Right atrium auricular region (tissue), 2 donors: ENCODE measurements around the gene RNF224. TPM values are rescaled to one million over a fixed set of nuclear protein-coding genes. Genes with fewer than 3 reads are reported as not detected.
A peak's percentile ranks its signal among the peaks of the same experiment; 100 is the strongest.
"Not testable (repeated sequence)": the region's sequence is repeated elsewhere in the genome, so short reads cannot be mapped to it uniquely, and the experiment has no call there.

Experiments used
- DNase-seq: peaks from one replicate; pipeline ENCODE4 v3.0.0-alpha.2; 2019; ENCODE audit warnings: low spot score
- H3K27ac ChIP-seq, 2 donors: fragments of 200-600 bp; sonication (generic); 1 replicate in 1 of 2; 2 replicates in 1 of 2; pipeline ENCODE4 v1.5.1; 2016 to 2019
- H3K27me3 ChIP-seq, 2 donors: fragments of 200-600 bp; sonication (generic); one replicate each; pipeline versions ENCODE4 v1.5.1 to v1.6.0; 2017 to 2019
- H3K36me3 ChIP-seq: fragments of 200-600 bp; sonication (generic); one replicate; pipeline ENCODE4 v1.5.1; 2016
- H3K4me1 ChIP-seq, 2 donors: fragments of 200-600 bp; sonication (generic); one replicate each; pipeline versions ENCODE4 v1.5.1 to v1.6.0; 2017 to 2019
- H3K4me3 ChIP-seq, 2 donors: fragments of 200-600 bp; sonication (generic); 1 replicate in 1 of 2; 2 replicates in 1 of 2; pipeline ENCODE4 v1.5.1; 2017 to 2019; ENCODE audit warnings: mild to moderate bottlenecking in 1 of 2, moderate library complexity in 1 of 2
- H3K9me3 ChIP-seq, 2 donors: fragments of 200-600 bp; sonication (generic); one replicate each; pipeline ENCODE4 v1.5.1; 2019
- CTCF ChIP-seq, 2 donors: fragments of 200-600 bp; sonication (generic); IDR thresholded peaks; one replicate each; pipeline ENCODE4 v1.5.1; 2019; ENCODE audit warnings: antibody characterized with exemption in 2 of 2
- total RNA-seq, 2 donors: library from RNA; depleted of rRNA; stranded (reverse); fragments of >200 nt; gene quantifications; one replicate each; pipeline ENCODE4 v1.1.0, GENCODE V29; 2016

Gene RNF224
- total RNA-seq, 2 donors from 2014 or later = not detected

- H3K27me3 ChIP-seq, DNase-seq, H3K27ac ChIP-seq, H3K9me3 ChIP-seq, H3K4me1 ChIP-seq, H3K4me3 ChIP-seq: not testable (repeated sequence)
- peaks cover 34% of the 10 kb centered on the region for H3K36me3 ChIP-seq
- TF ChIP-seq CTCF (IDR thresholded peaks at IDR 0.05) = peak; percentile 17 to 65
These were observed 35.0 kb downstream of the RNF224 start for GRCh38 chr9:137262173-137262908.

GRCh38 chr9:137262909-137263285 is 35.6 kb downstream of the RNF224 start:
- Histone ChIP-seq H3K9me3 (no peaks in the 10 kb centered on the region), H3K27ac (no peak overlapping the region), H3K27me3 (no peaks in the 10 kb centered on the region), H3K4me3 (no peak overlapping the region), H3K4me1 (peaks cover 0 to 1% of the 10 kb centered on the region in 2 donors), H3K36me3 (peaks cover 37% of the 10 kb centered on the region)
- TF ChIP-seq CTCF (IDR thresholded peaks at IDR 0.05) = no peak
- DNase-seq = no peak

GRCh38 chr9:137263506-137263905 is 36.2 kb downstream of the RNF224 start:
- no peak overlapping the region for H3K27ac ChIP-seq
- no peak overlapping the region for H3K4me3 ChIP-seq
- no peaks in the 10 kb centered on the region for H3K9me3 ChIP-seq
- no peak for TF ChIP-seq CTCF (IDR thresholded peaks at IDR 0.05)
- H3K4me1 ChIP-seq = peaks cover 0 to 7% of the 10 kb centered on the region in 2 donors
- no peak for DNase-seq
- H3K36me3 ChIP-seq = peaks cover 37% of the 10 kb centered on the region
- H3K27me3 ChIP-seq = no peaks in the 10 kb centered on the region

GRCh38 chr9:137264067-137264466 is 36.8 kb downstream of the RNF224 start:
- Histone ChIP-seq H3K27me3 (no peaks in the 10 kb centered on the region), H3K9me3 (no peaks in the 10 kb centered on the region), H3K4me3 (no peak overlapping the region), H3K36me3 (peaks cover 37% of the 10 kb centered on the region), H3K4me1 (peaks cover 0 to 13% of the 10 kb centered on the region in 2 donors), H3K27ac (no peak overlapping the region)
- TF ChIP-seq CTCF (IDR thresholded peaks at IDR 0.05) = no peak
- DNase-seq = no peak

GRCh38 chr9:137265496-137266161 is 38.3 kb downstream of the RNF224 start:
- Histone ChIP-seq H3K36me3 (peaks cover 37% of the 10 kb centered on the region), H3K4me1 (peaks cover 0 to 24% of the 10 kb centered on the region in 2 donors), H3K9me3 (no peaks in the 10 kb centered on the region), H3K27me3 (no peaks in the 10 kb centered on the region), H3K4me3 (no peak overlapping the region), H3K27ac (no peak overlapping the region)
- DNase-seq = no peak
- no peak for TF ChIP-seq CTCF (IDR thresholded peaks at IDR 0.05)
